NB4 (cell line): ENCODE results near the gene PRTN3.

Source experiments
- DNase-seq: peaks from one replicate; pipeline ENCODE4 v3.0.0; 2010; ENCODE audit warnings: low read depth
- H3K4me3 ChIP-seq: one replicate; pipeline ENCODE4 v1.5.1; 2011; ENCODE audit warnings: mild to moderate bottlenecking, low read depth, low read length, moderate library complexity
- CTCF ChIP-seq: IDR thresholded peaks from one replicate; pipeline ENCODE4 v1.5.1; 2012; ENCODE audit warnings: low read depth, low read length
- MAX ChIP-seq: IDR thresholded peaks from 2 replicates; pipeline ENCODE4 v1.6.1; 2011; ENCODE audit warnings: low read depth, low read length
- MYC ChIP-seq: IDR thresholded peaks from 2 replicates; pipeline ENCODE4 v1.6.1; 2011; ENCODE audit warnings: low read depth, low read length
- POLR2A ChIP-seq: IDR thresholded peaks from 2 replicates; pipeline ENCODE4 v1.6.1; 2011; ENCODE audit warnings: mild to moderate bottlenecking; ENCODE audit not compliant: insufficient read length; ENCODE audit errors: extremely low read depth

PRTN3 gene

GRCh38 chr19:862581-863314 lies 21.9 kb downstream of the PRTN3 start:
- no peak for DNase-seq
- no peak for TF ChIP-seq MYC
- TF ChIP-seq MAX: no peak
- TF ChIP-seq CTCF: no peak
- no peak for TF ChIP-seq POLR2A
- H3K4me3 ChIP-seq: no peak overlapping the region

GRCh38 chr19:863315-863620 lies 22.5 kb downstream of the PRTN3 start:
- no peak for TF ChIP-seq POLR2A
- DNase-seq: no peak
- H3K4me3 ChIP-seq: no peak overlapping the region

GRCh38 chr19:866769-867300 lies 26.0 kb downstream of the PRTN3 start:
- H3K4me3 ChIP-seq: no peak overlapping the region
- no peak for TF ChIP-seq MYC
- TF ChIP-seq CTCF: no peak
- TF ChIP-seq POLR2A: no peak
- no peak for TF ChIP-seq MAX

GRCh38 chr19:867301-867793 lies 26.5 kb downstream of the PRTN3 start:
- H3K4me3 ChIP-seq: no peak overlapping the region
- DNase-seq: no peak
- TF ChIP-seq MAX: no peak
- no peak for TF ChIP-seq MYC
- TF ChIP-seq POLR2A: no peak
- no peak for TF ChIP-seq CTCF

More at GRCh38 chr19:866769-867300, 26.0 kb downstream of the PRTN3 start:
- DNase-seq: no peak

- DNase-seq: no peak
- H3K4me3 ChIP-seq: no peak overlapping the region
- TF ChIP-seq CTCF: no peak
- TF ChIP-seq MAX: no peak
- no peak for TF ChIP-seq POLR2A
- TF ChIP-seq MYC: no peak
These were observed 27.2 kb downstream of the PRTN3 start for GRCh38 chr19:867855-868457.

GRCh38 chr19:868458-869244 lies 27.9 kb downstream of the PRTN3 start:
- TF ChIP-seq MYC (no peak), CTCF (no peak), POLR2A (no peak), MAX (no peak)
- no peak for DNase-seq
- H3K4me3 ChIP-seq: no peak overlapping the region
